IMR-90 (cell line): Measurements from ENCODE around the gene GMPPA.

ENCODE experiments used
- CEBPB ChIP-seq: IDR thresholded peaks from 2 replicates; pipeline ENCODE4 v1.6.1; 2012; ENCODE audit warnings: low read depth, low read length, improper control_type of control experiment
- POLR2A ChIP-seq: IDR thresholded peaks from 2 replicates; pipeline ENCODE4 v1.6.1; 2012; ENCODE audit warnings: mild to moderate bottlenecking, low read depth, low read length
- RAD21 ChIP-seq: IDR thresholded peaks from 2 replicates; pipeline ENCODE4 v1.6.1; 2012; ENCODE audit warnings: low read length, improper control_type of control experiment
- TF ChIP-seq, protein P1 (sequence below): conservative IDR thresholded peaks from 2 replicates; pipeline ENCODE4 v1.5.1; 2012; ENCODE audit warnings: mild to moderate bottlenecking, low read depth, low read length, improper control_type of control experiment

DNA sequence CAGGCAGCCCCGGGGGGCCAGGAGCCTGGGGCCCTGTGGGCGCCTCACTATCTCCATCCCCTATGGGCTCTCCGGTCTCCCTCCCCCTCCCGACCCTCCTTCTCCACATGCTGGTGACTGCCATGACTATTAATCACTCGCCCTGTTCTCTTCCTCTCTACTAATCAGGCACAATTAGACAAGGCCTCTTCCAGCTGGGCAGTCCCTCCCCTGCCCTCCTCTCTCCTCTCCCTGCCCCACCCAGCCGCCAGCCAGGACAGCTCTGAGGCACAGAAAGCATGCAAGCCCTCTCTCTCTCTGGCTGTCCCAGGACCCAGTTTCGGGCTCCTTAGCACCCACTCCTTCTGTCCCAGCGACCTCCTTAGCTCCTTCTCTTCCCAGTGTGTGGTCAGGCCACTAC lies 21.4 kb downstream of the GMPPA start:
- TF ChIP-seq, protein P1, sequence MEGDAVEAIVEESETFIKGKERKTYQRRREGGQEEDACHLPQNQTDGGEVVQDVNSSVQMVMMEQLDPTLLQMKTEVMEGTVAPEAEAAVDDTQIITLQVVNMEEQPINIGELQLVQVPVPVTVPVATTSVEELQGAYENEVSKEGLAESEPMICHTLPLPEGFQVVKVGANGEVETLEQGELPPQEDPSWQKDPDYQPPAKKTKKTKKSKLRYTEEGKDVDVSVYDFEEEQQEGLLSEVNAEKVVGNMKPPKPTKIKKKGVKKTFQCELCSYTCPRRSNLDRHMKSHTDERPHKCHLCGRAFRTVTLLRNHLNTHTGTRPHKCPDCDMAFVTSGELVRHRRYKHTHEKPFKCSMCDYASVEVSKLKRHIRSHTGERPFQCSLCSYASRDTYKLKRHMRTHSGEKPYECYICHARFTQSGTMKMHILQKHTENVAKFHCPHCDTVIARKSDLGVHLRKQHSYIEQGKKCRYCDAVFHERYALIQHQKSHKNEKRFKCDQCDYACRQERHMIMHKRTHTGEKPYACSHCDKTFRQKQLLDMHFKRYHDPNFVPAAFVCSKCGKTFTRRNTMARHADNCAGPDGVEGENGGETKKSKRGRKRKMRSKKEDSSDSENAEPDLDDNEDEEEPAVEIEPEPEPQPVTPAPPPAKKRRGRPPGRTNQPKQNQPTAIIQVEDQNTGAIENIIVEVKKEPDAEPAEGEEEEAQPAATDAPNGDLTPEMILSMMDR = no peak
- no peak for TF ChIP-seq POLR2A
- TF ChIP-seq RAD21 = no peak
- TF ChIP-seq CEBPB = no peak
